Sigmoid colon (tissue), 7 donors: ENCODE data around the gene GLS. TPM values are rescaled to one million over a fixed set of nuclear protein-coding genes. Genes with fewer than 3 reads are reported as not detected.

Source experiments
- DNase-seq: peaks from one replicate; pipeline ENCODE4 v3.0.0-alpha.2; 2019
- H3K27ac ChIP-seq, 4 donors: fragments of 200-600 bp; sonication (generic); one replicate each; pipeline ENCODE4 v1.5.1; 2016 to 2019; ENCODE audit warnings: mild to moderate bottlenecking in 1 of 4
- H3K27me3 ChIP-seq, 3 donors: fragments of 200-600 bp; sonication (generic); one replicate each; pipeline ENCODE4 v1.5.1; 2019; ENCODE audit warnings: mild to moderate bottlenecking in 1 of 3
- H3K36me3 ChIP-seq, 4 donors: fragments of 200-600 bp; sonication (generic); one replicate each; pipeline ENCODE4 v1.5.1; 2016 to 2019
- H3K4me1 ChIP-seq, 4 donors: fragments of 200-600 bp; sonication (generic); one replicate each; pipeline ENCODE4 v1.5.1; 2017 to 2019
- H3K4me3 ChIP-seq, 4 donors: fragments of 200-600 bp; sonication (generic); one replicate each; pipeline ENCODE4 v1.5.1; 2017 to 2019; ENCODE audit warnings: mild to moderate bottlenecking in 2 of 4, moderate library complexity in 1 of 4
- H3K9me3 ChIP-seq, 4 donors: fragments of 200-600 bp in 3 of 4; sonication (generic) in 3 of 4; one replicate each; pipeline versions ENCODE4 v1.5.1 to v1.6.1; 2013 to 2019
- EP300 ChIP-seq, 4 donors: sonication (generic); formaldehyde crosslinking; IDR thresholded peaks; one replicate each; pipeline ENCODE4 v1.6.1; 2017; ENCODE audit warnings: antibody characterized with exemption in 4 of 4
- POLR2A ChIP-seq, 2 donors: fragments of 450-650 bp; IDR thresholded peaks; one replicate each; pipeline ENCODE4 v1.6.1; 2016; ENCODE audit warnings: antibody characterized with exemption in 2 of 2, mild to moderate bottlenecking in 2 of 2, moderate library complexity in 2 of 2
- POLR2AphosphoS5 ChIP-seq, 4 donors: sonication (generic); formaldehyde crosslinking; IDR thresholded peaks; one replicate each; pipeline ENCODE4 v1.6.1; 2017; ENCODE audit warnings: antibody characterized with exemption in 4 of 4
- WGBS, 2 donors: extraction: QIAGEN DNeasy Blood & Tissue Kit; methylation state at CpG; one replicate each; pipeline ENCODE4 v1.1.7; 2013; 5-methylcytosine and 5-hydroxymethylcytosine counted together
- intact Hi-C: fragments of 100-400 bp; cut with DNase I; formaldehyde crosslinking; loops from one replicate; pipeline ENCODE4 v1.15.1; 2023
- polyA plus RNA-seq, 3 donors: library from polyadenylated mRNA; stranded (reverse); fragments of 200-250 nt; gene quantifications; one replicate each; pipeline ENCODE4 v1.2.3, GENCODE V29; 2013
- total RNA-seq, 4 donors: library from RNA; depleted of rRNA; stranded (reverse); fragments of >200 nt; gene quantifications; one replicate each; pipeline ENCODE4 v1.1.0, GENCODE V29; 2016
- TF ChIP-seq, protein P1 (sequence below), 4 experiments: fragments of 450-650 bp in 3 of 4; fragments of 200-600 bp in 1 of 4; IDR thresholded peaks; one replicate each; pipeline ENCODE4 v1.5.1; 2016 to 2019; ENCODE audit warnings: antibody characterized with exemption in 4 of 4, mild to moderate bottlenecking in 3 of 4, moderate library complexity in 2 of 4
- donor health status: healthy with polysubstance abuse.
- donor health status: Bipolar disorder and iron deficiency.
- donor health status: healthy.

Gene GLS
- total and polyA plus RNA-seq, 7 donors, result 15.0 to 139 (median 87.1) TPM

DNA sequence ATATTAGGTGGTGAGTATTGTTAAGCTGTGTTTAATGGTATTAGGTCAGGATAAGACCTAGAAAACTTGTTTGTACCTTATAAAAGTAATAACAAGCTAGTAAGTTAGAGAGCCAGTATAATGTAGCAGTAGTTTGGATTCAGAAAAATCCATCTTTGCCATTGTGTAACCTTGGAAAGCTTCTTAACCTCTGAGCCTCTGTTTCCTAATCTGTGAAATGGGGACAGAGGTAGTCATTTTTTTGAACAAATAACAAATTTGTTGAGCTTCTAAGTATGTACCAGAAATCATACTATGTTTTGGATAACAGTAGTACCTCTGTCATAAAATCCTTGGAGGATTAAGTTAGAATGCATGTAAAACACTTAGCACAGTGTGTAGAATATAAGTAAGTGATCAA lies 12.5 kb downstream of the GLS start:
- Histone ChIP-seq H3K27ac (no peak overlapping the region), H3K9me3 (no peaks in the 10 kb centered on the region), H3K36me3 (peaks cover 0 to 21% (median 2%) of the 10 kb centered on the region in 4 donors), H3K4me3 (no peak overlapping the region), H3K4me1 (peaks cover 0 to 54% (median 34%) of the 10 kb centered on the region in 4 donors), H3K27me3 (no peaks in the 10 kb centered on the region)
- TF ChIP-seq EP300 (IDR thresholded peaks at IDR 0.05) (no peak), POLR2AphosphoS5 (IDR thresholded peaks at IDR 0.05) (no peak), POLR2A (IDR thresholded peaks at IDR 0.05) (no peak)
- TF ChIP-seq, protein P1, sequence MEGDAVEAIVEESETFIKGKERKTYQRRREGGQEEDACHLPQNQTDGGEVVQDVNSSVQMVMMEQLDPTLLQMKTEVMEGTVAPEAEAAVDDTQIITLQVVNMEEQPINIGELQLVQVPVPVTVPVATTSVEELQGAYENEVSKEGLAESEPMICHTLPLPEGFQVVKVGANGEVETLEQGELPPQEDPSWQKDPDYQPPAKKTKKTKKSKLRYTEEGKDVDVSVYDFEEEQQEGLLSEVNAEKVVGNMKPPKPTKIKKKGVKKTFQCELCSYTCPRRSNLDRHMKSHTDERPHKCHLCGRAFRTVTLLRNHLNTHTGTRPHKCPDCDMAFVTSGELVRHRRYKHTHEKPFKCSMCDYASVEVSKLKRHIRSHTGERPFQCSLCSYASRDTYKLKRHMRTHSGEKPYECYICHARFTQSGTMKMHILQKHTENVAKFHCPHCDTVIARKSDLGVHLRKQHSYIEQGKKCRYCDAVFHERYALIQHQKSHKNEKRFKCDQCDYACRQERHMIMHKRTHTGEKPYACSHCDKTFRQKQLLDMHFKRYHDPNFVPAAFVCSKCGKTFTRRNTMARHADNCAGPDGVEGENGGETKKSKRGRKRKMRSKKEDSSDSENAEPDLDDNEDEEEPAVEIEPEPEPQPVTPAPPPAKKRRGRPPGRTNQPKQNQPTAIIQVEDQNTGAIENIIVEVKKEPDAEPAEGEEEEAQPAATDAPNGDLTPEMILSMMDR (IDR thresholded peaks at IDR 0.05), result no peak
- intact Hi-C loops, result no loop called here
- no peak for DNase-seq

DNA sequence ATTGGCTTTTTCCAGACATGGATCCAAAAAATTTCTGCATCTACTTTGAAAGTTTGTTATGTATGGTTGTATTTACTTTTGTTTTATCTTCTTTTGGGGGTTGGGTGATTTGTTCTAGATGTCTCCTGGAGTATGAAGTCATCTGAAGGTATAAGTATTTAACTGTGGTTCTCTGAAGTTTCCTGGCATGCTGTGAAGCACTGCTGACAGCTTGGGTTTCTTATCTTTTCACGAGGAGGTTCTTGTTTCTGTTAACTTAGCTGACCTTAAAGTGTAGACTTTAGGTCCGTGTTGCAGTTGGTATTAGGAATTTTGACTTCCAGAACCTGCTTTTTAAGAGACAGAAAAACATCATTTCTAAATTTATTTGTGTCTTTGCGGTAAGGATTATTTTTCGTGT lies 15.9 kb downstream of the GLS start:
- peaks cover 0 to 35% (median 2%) of the 10 kb centered on the region in 4 donors for H3K36me3 ChIP-seq
- no peak for DNase-seq
- no peaks in the 10 kb centered on the region for H3K9me3 ChIP-seq
- TF ChIP-seq, protein P1 (IDR thresholded peaks at IDR 0.05), result no peak
- TF ChIP-seq EP300 (IDR thresholded peaks at IDR 0.05), result no peak
- TF ChIP-seq POLR2AphosphoS5 (IDR thresholded peaks at IDR 0.05), result no peak
- no peak for TF ChIP-seq POLR2A (IDR thresholded peaks at IDR 0.05)
- H3K27ac ChIP-seq, result peak overlapping the region in 1 of 4 donors; percentile 25
- peaks cover 0 to 27% (median 14%) of the 10 kb centered on the region in 4 donors for H3K4me1 ChIP-seq
- 78 to 79% methylated on average over 4 of the region's 4 CpGs for WGBS, 2 donors
- H3K27me3 ChIP-seq, result no peaks in the 10 kb centered on the region
- H3K4me3 ChIP-seq, result no peak overlapping the region
- intact Hi-C loops, result no loop called here

DNA sequence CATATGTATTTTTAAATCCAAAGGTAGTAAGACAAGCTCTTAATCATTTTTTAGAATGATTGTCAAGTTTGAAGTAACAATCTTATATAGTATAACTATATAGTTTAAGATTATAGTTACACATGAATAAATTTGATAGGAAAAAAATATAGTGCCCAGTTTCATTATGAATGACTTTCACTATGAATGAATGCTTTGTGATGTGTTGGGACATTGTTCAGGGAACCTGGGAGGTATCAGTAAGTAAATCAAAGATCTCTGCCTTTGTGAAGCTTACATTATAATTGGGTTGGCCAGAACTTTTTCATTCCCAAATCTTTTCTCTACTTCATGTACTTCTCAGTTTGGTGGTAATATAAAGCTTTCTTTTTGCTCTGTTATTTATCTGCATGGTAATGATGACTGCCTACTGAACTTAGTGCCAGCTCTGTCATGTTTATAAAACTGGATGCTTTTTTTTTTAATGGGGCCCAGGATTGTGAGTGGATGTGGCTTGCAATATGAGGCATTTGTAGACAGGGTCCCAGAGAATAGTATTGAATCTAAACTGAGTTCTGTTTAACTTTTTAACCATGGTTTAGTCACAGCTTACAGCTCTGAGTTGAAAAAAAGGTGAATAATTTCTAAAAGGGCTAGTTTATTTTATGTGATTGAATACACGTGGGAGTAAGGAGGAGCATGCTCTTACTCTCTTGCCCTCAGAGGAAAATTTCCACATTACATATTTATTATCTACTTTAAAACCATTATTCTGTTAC lies 23.3 kb downstream of the GLS start:
- 72 to 83% methylated on average over 1 of the region's 1 CpG for WGBS, 2 donors
- peaks cover 0 to 46% (median 2%) of the 10 kb centered on the region in 4 donors for H3K36me3 ChIP-seq
- no peak for TF ChIP-seq POLR2A (IDR thresholded peaks at IDR 0.05)
- no peak for TF ChIP-seq POLR2AphosphoS5 (IDR thresholded peaks at IDR 0.05)
- no peak for TF ChIP-seq EP300 (IDR thresholded peaks at IDR 0.05)
- TF ChIP-seq, protein P1 (IDR thresholded peaks at IDR 0.05), result no peak

DNA sequence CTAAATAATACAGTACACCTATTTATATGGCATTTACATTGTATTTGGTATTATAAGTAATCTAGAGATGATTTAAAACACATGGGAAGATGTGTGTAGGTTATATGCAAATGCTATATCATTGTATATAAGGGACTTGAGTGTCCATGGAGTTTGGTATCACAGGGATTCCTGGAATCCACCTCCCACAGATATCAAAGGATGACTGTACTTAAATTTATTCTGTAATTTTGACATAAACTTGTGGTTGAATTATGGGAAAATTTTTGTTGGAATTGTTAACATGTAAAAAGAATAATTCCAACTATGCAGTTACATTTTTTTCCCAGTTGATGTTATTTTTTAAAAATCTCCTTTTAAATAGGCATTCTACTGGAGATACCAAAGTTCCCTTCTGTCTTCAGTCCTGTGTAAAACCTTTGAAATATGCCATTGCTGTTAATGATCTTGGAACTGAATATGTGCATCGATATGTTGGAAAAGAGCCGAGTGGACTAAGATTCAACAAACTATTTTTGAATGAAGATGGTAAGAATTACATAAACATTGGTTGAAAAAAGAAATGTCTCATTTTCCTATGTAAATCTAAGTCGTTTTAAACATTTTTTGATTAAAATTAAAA lies 24.1 kb downstream of the GLS start:
- Histone ChIP-seq H3K36me3 (peaks cover 0 to 46% (median 2%) of the 10 kb centered on the region in 4 donors), H3K4me1 (peaks cover 0 to 13% (median 5%) of the 10 kb centered on the region in 4 donors), H3K4me3 (no peak overlapping the region), H3K27ac (peak overlapping the region in 2 of 4 donors; percentile 3 to 9), H3K27me3 (no peaks in the 10 kb centered on the region), H3K9me3 (no peaks in the 10 kb centered on the region)
- 90 to 91% methylated on average over 3 of the region's 3 CpGs for WGBS, 2 donors
- intact Hi-C loops, result no loop called here
- no peak for DNase-seq
- TF ChIP-seq EP300 (IDR thresholded peaks at IDR 0.05) (no peak), POLR2A (IDR thresholded peaks at IDR 0.05) (no peak), POLR2AphosphoS5 (IDR thresholded peaks at IDR 0.05) (no peak)
- TF ChIP-seq, protein P1 (IDR thresholded peaks at IDR 0.05), result no peak

More for the DNA sequence above, 23.3 kb downstream of the GLS start:
- peaks cover 0 to 13% (median 5%) of the 10 kb centered on the region in 4 donors for H3K4me1 ChIP-seq
- no peak overlapping the region for H3K4me3 ChIP-seq
- intact Hi-C loops, result no loop called here
- DNase-seq, result no peak
- H3K9me3 ChIP-seq, result no peaks in the 10 kb centered on the region
- H3K27ac ChIP-seq, result peak overlapping the region in 2 of 4 donors; percentile 3 to 9
- no peaks in the 10 kb centered on the region for H3K27me3 ChIP-seq
